HCEC 1CT (cell line): ENCODE data around the gene TMEM121.

Experiments
- DNase-seq: peaks from one replicate; pipeline ENCODE4 v3.0.0-alpha.2; 2017

The TMEM121 gene

GRCh38 chr14:105487449-105487985 lies 38.9 kb upstream of the TMEM121 start:
- DNase-seq, result no peak

GRCh38 chr14:105487986-105488777 lies 38.2 kb upstream of the TMEM121 start:
- DNase-seq, result no peak

- no peak for DNase-seq
Observed at GRCh38 chr14:105488781-105489541, 37.4 kb upstream of the TMEM121 start.

GRCh38 chr14:105489542-105490266 lies 36.7 kb upstream of the TMEM121 start:
- peak; percentile 75 for DNase-seq

GRCh38 chr14:105490267-105490571 lies 36.2 kb upstream of the TMEM121 start:
- DNase-seq, result no peak

- peak; percentile 100 for DNase-seq
Observed at GRCh38 chr14:105490572-105491365, 35.6 kb upstream of the TMEM121 start, which contains the start of gene TEDC1. Gene TEDC1 (plus strand): TSS chr14:105491246. CDS start chr14:105491376, 130 bp downstream.

- peak; percentile 57 for DNase-seq
Observed at GRCh38 chr14:105491366-105491973, 34.9 kb upstream of the TMEM121 start.

GRCh38 chr14:105492031-105492970 lies 34.1 kb upstream of the TMEM121 start:
- DNase-seq, result no peak

GRCh38 chr14:105492971-105493871 lies 33.2 kb upstream of the TMEM121 start:
- no peak for DNase-seq

GRCh38 chr14:105493921-105494605 lies 32.3 kb upstream of the TMEM121 start:
- no peak for DNase-seq

GRCh38 chr14:105494606-105494929 lies 31.8 kb upstream of the TMEM121 start:
- DNase-seq, result no peak

- no peak for DNase-seq
Observed at GRCh38 chr14:105495101-105495989, 31.0 kb upstream of the TMEM121 start.

GRCh38 chr14:105495990-105496830 lies 30.2 kb upstream of the TMEM121 start:
- DNase-seq, result no peak

- DNase-seq, result no peak
Observed at GRCh38 chr14:105496831-105497591, 29.4 kb upstream of the TMEM121 start.

- no peak for DNase-seq
Observed at GRCh38 chr14:105497671-105498429, 28.5 kb upstream of the TMEM121 start.
